Activated CD4-positive, alpha-beta T cell treated with anti-CD3 and anti-CD28 coated beads for 36 hours (primary cell): ENCODE data around the gene SPTBN1. TPM values are rescaled to one million over a fixed set of nuclear protein-coding genes. Genes with fewer than 3 reads are reported as not detected.
"Not testable (repeated sequence)": the region's sequence is repeated elsewhere in the genome, so short reads cannot be mapped to it uniquely, and the experiment has no call there.

ENCODE experiments used
- ATAC-seq: fragments of 200-7000 bp; cut with Tn5 transposase; one replicate; pipeline ENCODE4 v1.10.0; 2021; ENCODE audit warnings: mild to moderate bottlenecking, moderate library complexity
- CTCF ChIA-PET: fragments of 350-600 bp; sonication (Branson Sonifier 250); formaldehyde crosslinking; loops from one replicate; lab custom pipeline; 2021; ENCODE audit warnings: antibody characterized with exemption; lab: Charles Lee
- POLR2A ChIA-PET: fragments of 350-600 bp; sonication (Branson Sonifier 250); formaldehyde crosslinking; loops from one replicate; lab custom pipeline; 2021; ENCODE audit warnings: antibody characterized with exemption, inconsistent platforms; lab: Charles Lee
- DNase-seq: peaks from one replicate; pipeline ENCODE4 v3.0.0-alpha.2; 2020
- H3K27ac Mint-ChIP-seq: one replicate; pipeline ENCODE4 v1.8.0; 2021; ENCODE audit warnings: mixed read lengths
- H3K27me3 Mint-ChIP-seq: one replicate; pipeline ENCODE4 v1.8.0; 2021; ENCODE audit warnings: mixed read lengths
- H3K36me3 Mint-ChIP-seq: one replicate; pipeline ENCODE4 v1.8.0; 2021; ENCODE audit warnings: low read depth, mixed read lengths
- H3K4me1 Mint-ChIP-seq: one replicate; pipeline ENCODE4 v1.8.0; 2021; ENCODE audit warnings: mixed read lengths
- H3K4me3 Mint-ChIP-seq: one replicate; pipeline ENCODE4 v1.8.0; 2021; ENCODE audit warnings: mild to moderate bottlenecking, moderate library complexity, mixed read lengths
- H3K9me3 Mint-ChIP-seq: one replicate; pipeline ENCODE4 v1.8.0; 2021; ENCODE audit warnings: low read depth, mixed read lengths
- intact Hi-C, 2 experiments: fragments of 100-400 bp; cut with DNase I in 1 of 2; cut with micrococcal nuclease in 1 of 2; formaldehyde crosslinking; loops; one replicate each; pipeline versions ENCODE4 v1.14.2 to v1.15.1; 2022 to 2024; cut with DNase I, micrococcal nuclease
- total RNA-seq, 2 experiments: library from RNA; stranded (reverse); gene quantifications; one replicate each; pipeline ENCODE4 v1.2.3, GENCODE V29; 2021

Gene SPTBN1
- total RNA-seq, 2 experiments from 2014 or later, result 76.6 to 86.8 TPM

- Mint-ChIP-seq H3K36me3 (no peaks in the 10 kb centered on the region), H3K4me1 (no peaks in the 10 kb centered on the region), H3K27me3 (no peaks in the 10 kb centered on the region), H3K9me3 (no peaks in the 10 kb centered on the region), H3K27ac (no peak overlapping the region), H3K4me3 (no peak overlapping the region)
- ATAC-seq (no peak), DNase-seq (no peak)
- intact Hi-C loops, result loop anchor here in 1 of 2 experiments (5.0 kb wide), 1 partner anchor 401 kb away; no protein-coding TSS in a partner anchor
- CTCF ChIA-PET, result interaction anchor here (1.2 kb wide), 1 partner anchor 15 kb away, joined by 5 read pairs; no protein-coding TSS in a partner anchor
- POLR2A ChIA-PET, result no interaction called here
These were observed 52.4 kb downstream of the SPTBN1 start for GRCh38 chr2:54508541-54508940.

- H3K27me3 Mint-ChIP-seq, result not testable (repeated sequence)
These were observed 52.9 kb downstream of the SPTBN1 start for GRCh38 chr2:54509043-54509442.

GRCh38 chr2:54510916-54511315, 54.8 kb downstream of the SPTBN1 start:
- intact Hi-C loops, result no loop called here
- DNase-seq (no peak), ATAC-seq (no peak)
- Mint-ChIP-seq H3K27me3 (no peaks in the 10 kb centered on the region), H3K4me1 (no peaks in the 10 kb centered on the region), H3K27ac (no peak overlapping the region), H3K4me3 (no peak overlapping the region), H3K9me3 (no peaks in the 10 kb centered on the region), H3K36me3 (no peaks in the 10 kb centered on the region)
- ChIA-PET CTCF (interaction anchor here (0.6 to 0.9 kb wide), 2 partner anchors 155 to 401 kb away, joined by 3 read pairs; no protein-coding TSS in a partner anchor), POLR2A (no interaction called here)

More at GRCh38 chr2:54509043-54509442, 52.9 kb downstream of the SPTBN1 start:
- CTCF ChIA-PET, POLR2A ChIA-PET, H3K27ac Mint-ChIP-seq, H3K4me1 Mint-ChIP-seq, ATAC-seq, H3K36me3 Mint-ChIP-seq, H3K9me3 Mint-ChIP-seq, H3K4me3 Mint-ChIP-seq, DNase-seq: not testable (repeated sequence)
- intact Hi-C loops, result loop anchor here in 1 of 2 experiments (5.0 kb wide), 1 partner anchor 402 kb away; no protein-coding TSS in a partner anchor

- H3K27ac Mint-ChIP-seq, result no peak overlapping the region
- no peaks in the 10 kb centered on the region for H3K36me3 Mint-ChIP-seq
- intact Hi-C loops, result no loop called here
- no peaks in the 10 kb centered on the region for H3K27me3 Mint-ChIP-seq
- POLR2A ChIA-PET, result no interaction called here
- no peaks in the 10 kb centered on the region for H3K9me3 Mint-ChIP-seq
- no peaks in the 10 kb centered on the region for H3K4me1 Mint-ChIP-seq
- ATAC-seq, result no peak
- DNase-seq, result no peak
- H3K4me3 Mint-ChIP-seq, result no peak overlapping the region
- CTCF ChIA-PET, result interaction anchor here (1.2 to 1.4 kb wide), 2 partner anchors 10 to 11 kb away, joined by 3 to 7 read pairs; no protein-coding TSS in a partner anchor
These were observed 56.1 kb downstream of the SPTBN1 start for GRCh38 chr2:54512183-54512582.

- intact Hi-C loops, result no loop called here
- ChIA-PET POLR2A (no interaction called here), CTCF (interaction anchor here (1.2 to 1.4 kb wide), 2 partner anchors 10 to 11 kb away, joined by 3 to 7 read pairs; no protein-coding TSS in a partner anchor)
- no peaks in the 10 kb centered on the region for H3K27me3 Mint-ChIP-seq
- H3K4me1 Mint-ChIP-seq, result no peaks in the 10 kb centered on the region
- DNase-seq (no peak), ATAC-seq (no peak)
- H3K9me3 Mint-ChIP-seq, result no peaks in the 10 kb centered on the region
- no peak overlapping the region for H3K4me3 Mint-ChIP-seq
- H3K27ac Mint-ChIP-seq, result no peak overlapping the region
- no peaks in the 10 kb centered on the region for H3K36me3 Mint-ChIP-seq
These were observed 56.7 kb downstream of the SPTBN1 start for GRCh38 chr2:54512663-54513362.

GRCh38 chr2:54513363-54513715, 57.2 kb downstream of the SPTBN1 start:
- no peaks in the 10 kb centered on the region for H3K4me1 Mint-ChIP-seq
- intact Hi-C loops, result no loop called here
- ChIA-PET CTCF (interaction anchor here (0.6 to 1.4 kb wide), 2 partner anchors 8 to 11 kb away, joined by 3 read pairs; no protein-coding TSS in a partner anchor), POLR2A (no interaction called here)
- H3K27me3 Mint-ChIP-seq, result no peaks in the 10 kb centered on the region
- H3K36me3 Mint-ChIP-seq, result no peaks in the 10 kb centered on the region
- ATAC-seq (no peak), DNase-seq (no peak)
- no peaks in the 10 kb centered on the region for H3K9me3 Mint-ChIP-seq
- no peak overlapping the region for H3K27ac Mint-ChIP-seq
- H3K4me3 Mint-ChIP-seq, result no peak overlapping the region

GRCh38 chr2:54514822-54515569, 58.9 kb downstream of the SPTBN1 start:
- DNase-seq (no peak), ATAC-seq (no peak)
- intact Hi-C loops, result no loop called here
- POLR2A ChIA-PET, result no interaction called here
- Mint-ChIP-seq H3K9me3 (no peaks in the 10 kb centered on the region), H3K4me3 (no peak overlapping the region), H3K36me3 (no peaks in the 10 kb centered on the region), H3K27ac (no peak overlapping the region), H3K4me1 (no peaks in the 10 kb centered on the region), H3K27me3 (peaks cover 2% of the 10 kb centered on the region)
- CTCF ChIA-PET, result interaction anchor here (3.2 kb wide), 1 partner anchor 190 kb away, joined by 12 read pairs; no protein-coding TSS in a partner anchor

- Mint-ChIP-seq H3K4me3 (no peak overlapping the region), H3K9me3 (no peaks in the 10 kb centered on the region), H3K27me3 (peaks cover 2% of the 10 kb centered on the region), H3K27ac (no peak overlapping the region), H3K4me1 (no peaks in the 10 kb centered on the region), H3K36me3 (no peaks in the 10 kb centered on the region)
- ATAC-seq (no peak), DNase-seq (no peak)
- ChIA-PET POLR2A (no interaction called here), CTCF (interaction anchor here (0.8 to 3.2 kb wide), 2 partner anchors 188 to 1945 kb away, joined by 5 to 12 read pairs; no protein-coding TSS in a partner anchor)
- intact Hi-C loops, result no loop called here
These were observed 60.7 kb downstream of the SPTBN1 start for GRCh38 chr2:54516842-54517241.

- H3K27me3 Mint-ChIP-seq, H3K27ac Mint-ChIP-seq, DNase-seq, ATAC-seq, H3K4me1 Mint-ChIP-seq, H3K36me3 Mint-ChIP-seq, H3K9me3 Mint-ChIP-seq, intact Hi-C loops, POLR2A ChIA-PET, H3K4me3 Mint-ChIP-seq: not testable (repeated sequence)
- CTCF ChIA-PET, result interaction anchor here (3.2 kb wide), 1 partner anchor 187 kb away, joined by 12 read pairs; no protein-coding TSS in a partner anchor
These were observed 61.9 kb downstream of the SPTBN1 start for GRCh38 chr2:54518016-54518415.

- POLR2A ChIA-PET, result no interaction called here
- H3K9me3 Mint-ChIP-seq, result no peaks in the 10 kb centered on the region
- intact Hi-C loops, result no loop called here
- no peak for ATAC-seq
- no peak overlapping the region for H3K4me3 Mint-ChIP-seq
- CTCF ChIA-PET, result interaction anchor here (0.6 to 3.2 kb wide), 3 partner anchors 41 to 324 kb away, joined by 3 to 12 read pairs (median 4); no protein-coding TSS in a partner anchor
- peaks cover 5% of the 10 kb centered on the region for H3K4me1 Mint-ChIP-seq
- no peak overlapping the region for H3K27ac Mint-ChIP-seq
- H3K36me3 Mint-ChIP-seq, result no peaks in the 10 kb centered on the region
- no peak for DNase-seq
- peaks cover 2% of the 10 kb centered on the region for H3K27me3 Mint-ChIP-seq
These were observed 62.3 kb downstream of the SPTBN1 start for GRCh38 chr2:54518430-54518829.

GRCh38 chr2:54519841-54520459, 63.8 kb downstream of the SPTBN1 start:
- CTCF ChIA-PET, result interaction anchor here (6.9 kb wide), 1 partner anchor 185 kb away, joined by 74 read pairs; no protein-coding TSS in a partner anchor
- H3K27ac Mint-ChIP-seq, result no peak overlapping the region
- H3K4me1 Mint-ChIP-seq, result peaks cover 14% of the 10 kb centered on the region
- DNase-seq, result no peak
- H3K4me3 Mint-ChIP-seq, result no peak overlapping the region
- no peak for ATAC-seq
- H3K27me3 Mint-ChIP-seq, result peaks cover 2% of the 10 kb centered on the region
- POLR2A ChIA-PET, result no interaction called here
- intact Hi-C loops, result loop anchor here (5.0 to 10.0 kb wide), 5 partner anchors 52 to 655 kb away; no protein-coding TSS in a partner anchor
- no peaks in the 10 kb centered on the region for H3K36me3 Mint-ChIP-seq
- no peaks in the 10 kb centered on the region for H3K9me3 Mint-ChIP-seq
